Retinal pigment epithelial cell (primary cell): ENCODE measurements around the gene UGT1A6.

Source experiments
- DNase-seq: peaks from one replicate; pipeline ENCODE4 v3.0.0-alpha.2; 2010; ENCODE audit warnings: low read depth
- H3K4me3 ChIP-seq: 2 replicates; pipeline ENCODE4 v1.5.1; 2011; ENCODE audit warnings: mild to moderate bottlenecking, low read length, control low read depth, moderate library complexity
- CTCF ChIP-seq: conservative IDR thresholded peaks from 2 replicates; pipeline ENCODE4 v1.5.1; 2011; ENCODE audit warnings: low read depth, low read length, control low read depth, inconsistent platforms

The UGT1A6 gene

GRCh38 chr2:233706720-233707119 lies 14.0 kb downstream of the UGT1A6 start:
- H3K4me3 ChIP-seq, result no peak overlapping the region
- no peak for DNase-seq
- no peak for TF ChIP-seq CTCF

- TF ChIP-seq CTCF, result no peak
- no peak overlapping the region for H3K4me3 ChIP-seq
- DNase-seq, result no peak
These were observed 15.4 kb downstream of the UGT1A6 start for GRCh38 chr2:233707940-233708644.

DNA sequence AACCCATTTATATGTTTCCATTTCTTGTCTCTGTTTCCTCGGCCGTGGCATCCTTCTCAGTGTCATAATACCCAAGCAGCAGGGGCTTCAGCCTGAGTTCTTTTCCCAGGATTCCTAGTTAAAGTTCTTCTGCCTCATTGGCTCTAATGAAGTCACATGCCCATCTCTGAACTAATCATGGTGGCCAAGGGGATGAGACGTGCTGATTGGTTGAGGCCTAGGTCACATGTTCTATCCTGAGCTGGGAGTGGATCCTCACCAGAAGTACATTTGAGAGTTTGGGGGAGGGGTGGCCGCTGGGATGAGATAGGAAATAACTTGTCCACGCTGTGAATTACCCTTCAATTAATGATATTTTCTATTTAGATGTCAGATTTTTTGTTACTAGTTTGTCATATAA lies 16.3 kb downstream of the UGT1A6 start:
- no peak for DNase-seq
- TF ChIP-seq CTCF, result no peak

DNA sequence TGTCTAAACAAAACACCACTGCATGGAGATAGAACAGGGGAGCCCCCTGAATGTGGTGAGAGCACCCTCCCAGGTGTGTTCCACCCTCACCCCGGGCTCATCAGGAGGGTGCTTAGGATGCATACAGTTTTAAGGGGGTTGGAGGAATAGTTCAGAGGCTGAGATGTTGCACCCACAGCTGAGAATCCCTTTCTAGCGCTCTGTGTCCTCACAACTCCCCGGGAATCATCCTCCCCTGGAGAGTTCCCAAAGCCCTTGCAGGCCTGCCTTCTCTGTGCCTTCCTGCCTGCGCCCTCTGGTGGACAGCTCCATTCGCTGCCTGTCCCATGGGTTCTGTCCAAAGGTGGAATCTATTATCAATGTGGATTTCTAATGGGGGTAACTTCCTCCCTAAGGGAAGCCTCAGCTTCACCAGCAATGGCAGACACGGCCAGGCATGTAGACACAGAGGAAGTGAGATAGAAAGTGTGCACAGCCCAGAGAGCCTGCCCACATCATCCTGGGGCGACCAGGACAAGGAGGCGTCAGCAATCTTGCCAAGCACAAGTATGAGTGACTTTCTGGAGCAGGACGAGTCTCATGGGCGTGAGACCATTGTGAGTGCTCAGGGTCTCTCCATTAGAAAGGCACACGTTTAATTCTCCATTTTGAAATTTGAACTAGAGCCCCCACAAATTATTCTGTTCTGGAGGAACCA lies 18.8 kb downstream of the UGT1A6 start:
- no peak for DNase-seq
- H3K4me3 ChIP-seq, result no peak overlapping the region
- peak; percentile 98 for TF ChIP-seq CTCF

More for the DNA sequence above, 16.3 kb downstream of the UGT1A6 start:
- no peak overlapping the region for H3K4me3 ChIP-seq

DNA sequence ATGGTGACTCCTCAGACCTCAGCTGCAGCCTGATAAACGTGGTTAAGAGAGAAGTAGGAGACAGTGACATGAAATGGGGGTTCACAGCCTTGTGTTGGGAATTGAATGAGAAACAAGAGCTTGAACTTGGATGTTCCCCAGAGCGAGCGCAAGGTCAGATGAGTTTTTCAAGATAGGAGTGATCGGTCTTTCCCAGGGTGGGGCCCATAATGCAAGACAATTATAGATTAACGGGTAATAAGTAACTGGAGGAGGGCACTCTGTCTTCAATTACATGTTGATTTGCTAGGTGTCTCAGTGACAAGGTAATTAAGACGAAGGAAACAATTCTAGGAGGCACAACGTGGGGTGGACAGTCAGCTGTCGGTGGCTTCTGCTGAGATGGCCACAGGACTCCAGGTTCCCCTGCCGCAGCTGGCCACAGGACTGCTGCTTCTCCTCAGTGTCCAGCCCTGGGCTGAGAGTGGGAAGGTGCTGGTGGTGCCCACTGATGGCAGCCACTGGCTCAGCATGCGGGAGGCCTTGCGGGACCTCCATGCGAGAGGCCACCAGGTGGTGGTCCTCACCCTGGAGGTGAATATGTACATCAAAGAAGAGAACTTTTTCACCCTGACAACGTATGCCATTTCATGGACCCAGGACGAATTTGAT lies 20.0 kb downstream of the UGT1A6 start, which contains the start of gene UGT1A5:
TSS of gene UGT1A5 (plus strand) at position 297 of the 651 bp plus-strand sequence. CDS start at position 382, 85 bp downstream.
- no peak for TF ChIP-seq CTCF
- no peak for DNase-seq
- H3K4me3 ChIP-seq, result no peak within 1 kb of the TSS

- no peak for TF ChIP-seq CTCF
- H3K4me3 ChIP-seq, result no peak overlapping the region
- no peak for DNase-seq
These were observed 20.5 kb downstream of the UGT1A6 start for GRCh38 chr2:233713262-233713615.

- no peak for TF ChIP-seq CTCF
- H3K4me3 ChIP-seq, result no peak overlapping the region
- DNase-seq, result no peak
These were observed 21.4 kb downstream of the UGT1A6 start for GRCh38 chr2:233714121-233714520.
